ENCODE data around the gene TTC1.
"Not testable (repeated sequence)": the region's sequence is repeated elsewhere in the genome, so short reads cannot be mapped to it uniquely, and the experiment has no call there.

TTC1 gene

GRCh38 chr5:160040471-160040835 is 31.5 kb downstream of the TTC1 start:
- no peak for DNase-seq (ENCODE audit: low spot score)

DNA sequence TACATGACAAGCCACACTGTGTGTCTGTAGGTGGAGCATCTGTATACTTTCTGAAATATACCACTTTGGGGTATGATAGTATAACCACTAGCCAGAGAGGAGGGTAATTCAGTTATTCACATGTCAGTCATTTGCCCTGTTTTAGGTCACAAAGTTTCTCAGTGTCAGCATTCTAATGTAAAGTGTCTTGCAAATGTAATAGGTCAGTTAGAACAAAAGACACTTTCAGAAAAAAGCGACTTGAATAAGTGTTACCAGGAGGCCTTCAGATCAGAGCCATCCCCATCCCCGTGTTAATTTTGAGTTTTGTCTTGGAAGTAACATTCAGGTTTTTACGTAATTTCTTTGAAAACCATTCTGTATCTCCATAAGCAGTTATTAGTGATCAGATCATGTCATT is 33.7 kb downstream of the TTC1 start:
- DNase-seq (ENCODE audit: low spot score), result no peak

DNA sequence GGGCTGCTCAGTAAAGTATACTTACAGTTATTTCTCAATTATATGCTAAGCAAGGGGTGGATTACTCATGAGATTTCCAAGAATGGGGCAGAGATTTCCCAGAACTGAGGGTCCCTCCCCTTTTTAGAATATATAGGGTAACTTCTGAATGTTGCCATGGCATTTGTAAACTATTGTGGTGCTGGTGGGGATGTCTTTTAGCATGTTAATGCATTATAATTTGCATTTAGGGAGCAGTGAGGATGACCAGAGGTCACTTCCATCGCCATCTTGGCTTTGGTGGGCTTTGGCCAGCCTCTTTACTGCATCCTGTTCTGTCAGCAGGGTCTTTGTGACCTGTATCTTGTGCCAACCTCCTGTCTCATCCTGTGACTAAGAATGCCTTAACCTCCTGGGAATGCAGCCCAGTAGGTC is 35.5 kb downstream of the TTC1 start:
- DNase-seq (ENCODE audit: low spot score), result no peak

DNA sequence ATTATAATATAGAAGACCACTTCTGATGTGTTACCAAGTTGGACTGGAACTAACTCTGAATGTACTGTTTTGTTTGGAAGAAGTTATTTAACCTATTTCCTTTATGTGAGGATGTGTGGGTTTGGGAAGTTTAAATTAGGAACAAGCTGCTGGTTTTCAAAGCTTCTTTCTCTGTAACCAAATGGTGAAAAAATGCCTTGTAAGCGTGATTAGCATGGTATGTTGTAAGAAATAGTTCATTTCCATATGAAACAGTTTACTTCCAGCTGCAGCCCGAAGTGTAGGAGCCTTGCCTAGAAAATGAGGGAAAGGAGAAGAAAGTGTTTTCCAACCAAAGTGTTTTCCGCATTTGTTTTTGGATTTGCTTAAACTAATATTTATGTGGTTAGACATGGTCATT is 36.0 kb downstream of the TTC1 start:
- no peak for DNase-seq (ENCODE audit: low spot score)

- no peak for DNase-seq (ENCODE audit: low spot score)
Observed at GRCh38 chr5:160047423-160047822, 38.5 kb downstream of the TTC1 start.

GRCh38 chr5:160048131-160048530 is 39.2 kb downstream of the TTC1 start:
- no peak for DNase-seq (ENCODE audit: low spot score)

DNA sequence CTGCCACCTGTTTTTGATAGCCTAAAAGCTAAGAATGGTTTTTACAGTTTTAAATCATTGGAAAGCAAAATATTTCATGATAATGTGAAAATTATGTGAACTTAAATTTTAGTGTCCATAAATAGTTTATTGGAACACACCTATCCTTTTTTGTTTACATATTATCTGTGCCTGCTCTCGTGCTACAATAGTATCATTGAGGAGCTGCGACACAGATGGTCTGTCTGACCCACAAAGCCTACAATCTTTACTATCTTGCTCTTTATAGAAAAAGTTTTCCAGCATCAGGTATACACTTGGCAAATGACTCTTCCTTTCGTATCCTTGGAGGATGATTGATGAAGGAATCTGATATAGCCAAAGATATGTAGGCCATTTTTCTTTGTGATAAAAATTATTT is 40.2 kb downstream of the TTC1 start:
- no peak for DNase-seq (ENCODE audit: low spot score)

DNA sequence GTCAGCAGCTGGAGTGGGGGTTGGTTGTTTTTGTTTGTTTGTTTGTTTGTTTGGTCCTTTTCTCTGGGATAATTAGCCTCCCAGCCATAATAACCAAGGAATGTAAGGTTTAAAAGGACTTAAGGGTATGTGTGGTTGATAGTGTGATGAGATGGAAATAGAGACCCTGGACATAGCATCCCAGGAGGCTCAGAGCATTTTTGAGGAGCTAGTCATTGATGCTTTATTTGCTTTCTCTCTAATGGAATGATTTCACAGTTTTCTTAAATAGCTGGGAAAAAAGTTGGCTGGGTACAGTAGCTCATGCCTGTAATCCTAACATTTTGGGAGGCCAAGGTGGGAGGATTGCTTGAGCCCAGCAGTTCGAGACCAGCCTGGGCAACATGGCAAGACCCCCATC is 45.1 kb downstream of the TTC1 start:
- peak; percentile 73 for DNase-seq (ENCODE audit: low spot score)

GRCh38 chr5:160054831-160055230 is 45.9 kb downstream of the TTC1 start:
- peak; percentile 69 for DNase-seq (ENCODE audit: low spot score)

GRCh38 chr5:160057256-160057655 is 48.3 kb downstream of the TTC1 start:
- DNase-seq (ENCODE audit: low spot score), result no peak

DNA sequence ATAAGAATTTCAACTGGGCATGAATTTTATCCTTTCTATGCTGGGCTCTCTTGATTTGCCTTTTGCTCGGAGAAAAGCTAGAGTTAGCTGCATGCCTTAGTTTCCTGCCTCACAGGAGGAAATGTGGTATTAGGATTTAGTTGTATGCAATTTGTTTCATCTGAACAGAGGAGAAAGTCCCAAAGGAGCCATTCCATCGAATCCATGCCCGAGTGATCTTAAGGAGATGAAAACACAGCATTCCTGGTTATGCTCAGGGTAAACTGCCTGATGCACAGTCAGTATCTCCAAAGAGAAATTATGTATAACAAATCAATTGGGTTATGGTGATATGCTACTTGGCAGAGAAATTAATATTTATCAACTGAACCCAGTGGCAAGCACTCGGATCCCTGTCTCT is 51.1 kb downstream of the TTC1 start:
- DNase-seq (ENCODE audit: low spot score), result no peak

GRCh38 chr5:160061770-160062169 is 52.8 kb downstream of the TTC1 start:
- DNase-seq (ENCODE audit: low spot score), result no peak

GRCh38 chr5:160064417-160064810 is 55.5 kb downstream of the TTC1 start:
- no peak for DNase-seq (ENCODE audit: low spot score)

GRCh38 chr5:160064995-160065614 is 56.2 kb downstream of the TTC1 start:
- no peak for DNase-seq (ENCODE audit: low spot score)

DNA sequence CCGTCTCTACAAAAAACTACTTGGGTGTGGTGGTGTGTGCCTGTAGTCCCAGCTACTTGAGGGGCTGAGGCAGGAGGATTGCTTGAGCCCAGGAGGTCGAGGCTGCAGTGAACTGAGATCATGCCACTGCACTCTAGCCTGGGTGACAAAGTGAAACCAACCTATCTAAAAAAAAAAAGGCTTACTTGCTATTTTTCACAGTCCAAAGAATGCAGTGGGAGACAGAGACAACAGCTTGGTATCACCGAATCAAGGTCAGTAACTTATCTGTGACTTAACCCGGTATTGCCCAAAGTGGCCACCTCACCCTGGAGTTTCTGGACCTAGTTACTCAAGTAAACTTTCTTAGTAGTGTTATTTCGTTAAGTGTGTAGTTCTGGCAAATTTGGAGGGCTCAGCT is 60.2 kb downstream of the TTC1 start:
- not testable (repeated sequence) for DNase-seq (ENCODE audit: low spot score)

DNA sequence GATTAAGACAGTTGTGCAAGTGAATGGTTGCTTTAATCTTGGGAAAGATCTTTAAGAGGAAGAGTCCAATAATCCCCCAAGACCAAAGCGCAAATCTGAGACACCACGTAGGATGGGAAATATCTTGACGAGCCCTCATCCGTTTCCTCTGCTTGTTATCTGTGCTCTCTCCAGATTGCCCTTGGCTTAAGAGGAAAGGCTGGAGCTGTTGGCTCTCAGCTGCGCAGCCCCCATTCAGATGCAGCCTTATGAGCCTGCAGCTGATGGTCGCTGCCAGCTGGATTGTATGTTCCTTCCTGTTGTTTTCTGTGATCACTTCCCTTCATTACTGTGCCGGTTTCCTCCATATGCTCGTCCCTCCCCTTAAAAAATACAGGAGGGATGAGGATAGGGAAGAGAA is 62.6 kb downstream of the TTC1 start:
- no peak for DNase-seq (ENCODE audit: low spot score)

DNA sequence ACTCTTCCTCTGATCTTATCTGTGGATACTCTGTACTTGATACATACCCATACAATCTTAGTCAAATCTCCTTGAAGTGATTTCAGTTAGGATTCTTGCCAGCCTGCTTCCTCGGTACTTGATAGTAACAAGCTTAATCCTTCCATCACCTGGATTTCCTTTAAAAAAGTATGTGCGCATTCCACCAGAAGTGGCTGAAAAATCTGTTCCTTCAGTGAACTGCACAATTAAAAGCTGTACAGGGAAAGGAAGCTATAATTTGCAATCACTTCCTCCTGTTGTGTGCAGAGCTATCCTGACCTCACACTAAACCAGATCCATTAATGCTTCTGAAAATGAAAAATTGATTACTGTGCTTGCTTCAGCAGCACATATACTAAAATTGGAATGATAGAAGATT is 63.0 kb downstream of the TTC1 start:
- no peak for DNase-seq (ENCODE audit: low spot score)

GRCh38 chr5:160075073-160075472 is 66.1 kb downstream of the TTC1 start:
- no peak for DNase-seq (ENCODE audit: low spot score)

- DNase-seq (ENCODE audit: low spot score), result no peak
Observed at GRCh38 chr5:160076997-160077396, 68.1 kb downstream of the TTC1 start.

DNA sequence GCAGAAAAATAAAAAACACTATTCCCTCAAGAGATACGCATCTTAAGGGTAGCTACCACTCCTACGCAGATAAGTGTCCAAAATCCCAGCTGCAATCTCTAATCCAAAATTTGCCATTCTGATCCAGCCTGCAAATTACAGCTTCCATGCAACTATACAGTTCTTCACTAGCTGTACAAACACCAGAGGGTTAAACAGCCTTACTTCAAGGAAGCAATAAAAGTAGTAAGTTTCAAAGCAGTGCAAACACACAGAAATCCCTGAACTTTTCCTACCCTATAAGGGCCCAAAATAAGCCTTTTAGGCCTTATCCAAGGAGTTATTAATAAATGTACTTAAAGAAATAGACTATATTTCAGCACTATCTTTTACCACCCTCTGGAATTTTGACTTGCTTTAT is 70.8 kb downstream of the TTC1 start:
- no peak for DNase-seq (ENCODE audit: low spot score)

- no peak for DNase-seq (ENCODE audit: low spot score)
Observed at GRCh38 chr5:160081495-160081894, 72.6 kb downstream of the TTC1 start.

DNA sequence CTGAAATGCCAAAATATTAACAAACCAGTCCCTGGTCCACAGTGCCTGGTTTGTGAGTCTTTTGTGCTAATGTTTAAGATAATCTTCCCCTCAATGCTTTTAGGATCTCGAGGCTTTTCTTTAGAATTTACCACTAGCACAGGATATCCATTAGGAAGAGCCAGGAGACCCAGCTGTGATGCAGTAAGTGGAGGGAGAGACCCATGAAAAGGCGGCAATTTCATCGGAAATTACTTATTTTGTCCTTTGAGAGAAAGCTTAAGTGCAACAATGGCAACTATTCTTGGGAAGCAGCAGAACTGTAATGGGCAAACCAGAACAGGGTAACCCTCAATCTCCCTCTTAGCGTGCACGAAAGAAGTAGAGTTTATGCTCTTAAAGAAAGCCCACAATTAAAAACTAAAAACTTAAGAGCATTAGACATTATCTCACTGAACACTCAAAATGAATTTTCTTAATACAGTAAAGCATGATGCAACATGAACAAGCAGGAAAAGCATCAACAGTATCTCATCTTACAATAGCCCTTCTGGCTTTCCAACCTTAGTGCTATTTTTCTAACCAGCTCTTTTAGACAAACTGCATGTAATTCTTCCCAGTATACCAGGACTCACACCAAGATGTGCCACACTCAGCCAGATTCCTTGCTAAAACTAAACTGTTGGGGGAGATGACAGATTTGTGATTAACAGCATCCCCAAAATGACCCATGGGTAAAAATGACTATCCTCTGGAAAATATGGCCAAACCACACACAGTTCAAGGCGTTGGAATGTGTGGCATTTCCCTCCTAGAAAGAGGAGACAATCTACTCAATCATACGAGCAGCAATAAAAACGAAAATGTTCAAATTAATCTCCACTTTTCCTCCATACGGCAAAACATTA is 73.9 kb downstream of the TTC1 start:
- peak; percentile 72 for DNase-seq (ENCODE audit: low spot score)

DNA sequence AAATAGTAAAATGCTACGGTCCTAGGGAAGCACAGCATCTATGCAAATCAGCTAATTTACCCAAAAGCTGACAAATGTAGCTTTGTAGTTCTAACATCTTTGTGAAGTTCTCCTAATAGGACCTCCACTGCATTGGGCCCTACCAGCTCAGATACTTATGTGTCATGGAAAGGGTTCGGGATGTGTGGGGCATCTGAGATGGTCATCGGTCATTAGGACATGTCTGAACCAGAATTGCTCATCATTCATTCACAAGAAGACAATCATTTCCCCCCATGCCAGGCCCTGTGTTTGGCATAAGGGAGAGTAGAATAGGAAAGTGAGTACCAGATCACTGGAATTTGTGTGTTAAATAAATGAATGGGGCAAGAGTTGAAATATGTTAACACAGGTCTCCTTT is 74.6 kb downstream of the TTC1 start:
- peak; percentile 26 for DNase-seq (ENCODE audit: low spot score)

DNA sequence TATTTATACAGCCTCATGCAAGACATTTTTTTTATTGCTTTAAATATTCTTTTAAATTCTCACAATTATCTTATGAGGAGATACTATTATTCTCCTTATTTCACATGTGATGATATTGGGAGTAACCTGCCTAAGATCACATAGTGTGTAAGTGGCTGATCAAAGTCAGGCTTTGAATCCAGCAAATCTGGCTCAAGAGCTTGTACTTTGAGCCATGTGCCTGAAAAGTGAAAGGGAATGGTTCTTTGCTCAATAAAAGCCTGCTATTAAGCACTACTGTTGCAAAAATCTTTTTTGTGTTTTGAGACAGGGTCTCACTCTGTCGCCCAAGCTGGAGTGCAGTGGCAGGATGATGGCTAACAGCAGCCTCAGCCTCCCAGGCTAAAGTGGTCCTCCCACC is 75.2 kb downstream of the TTC1 start:
- DNase-seq (ENCODE audit: low spot score), result no peak
